NB4 (cell line): ENCODE data around the gene B3GNT2.

ENCODE experiments used
- DNase-seq: peaks from one replicate; pipeline ENCODE4 v3.0.0; 2010; ENCODE audit warnings: low read depth
- H3K4me3 ChIP-seq: one replicate; pipeline ENCODE4 v1.5.1; 2011; ENCODE audit warnings: mild to moderate bottlenecking, low read depth, low read length, moderate library complexity
- MYC ChIP-seq: IDR thresholded peaks from 2 replicates; pipeline ENCODE4 v1.6.1; 2011; ENCODE audit warnings: low read depth, low read length
- POLR2A ChIP-seq: IDR thresholded peaks from 2 replicates; pipeline ENCODE4 v1.6.1; 2011; ENCODE audit warnings: mild to moderate bottlenecking; ENCODE audit not compliant: insufficient read length; ENCODE audit errors: extremely low read depth
- TF ChIP-seq, protein P1 (sequence below): IDR thresholded peaks from one replicate; pipeline ENCODE4 v1.5.1; 2012; ENCODE audit warnings: low read depth, low read length
- TF ChIP-seq, protein P2 (sequence below): IDR thresholded peaks from 2 replicates; pipeline ENCODE4 v1.6.1; 2011; ENCODE audit warnings: low read depth, low read length

The B3GNT2 gene

DNA sequence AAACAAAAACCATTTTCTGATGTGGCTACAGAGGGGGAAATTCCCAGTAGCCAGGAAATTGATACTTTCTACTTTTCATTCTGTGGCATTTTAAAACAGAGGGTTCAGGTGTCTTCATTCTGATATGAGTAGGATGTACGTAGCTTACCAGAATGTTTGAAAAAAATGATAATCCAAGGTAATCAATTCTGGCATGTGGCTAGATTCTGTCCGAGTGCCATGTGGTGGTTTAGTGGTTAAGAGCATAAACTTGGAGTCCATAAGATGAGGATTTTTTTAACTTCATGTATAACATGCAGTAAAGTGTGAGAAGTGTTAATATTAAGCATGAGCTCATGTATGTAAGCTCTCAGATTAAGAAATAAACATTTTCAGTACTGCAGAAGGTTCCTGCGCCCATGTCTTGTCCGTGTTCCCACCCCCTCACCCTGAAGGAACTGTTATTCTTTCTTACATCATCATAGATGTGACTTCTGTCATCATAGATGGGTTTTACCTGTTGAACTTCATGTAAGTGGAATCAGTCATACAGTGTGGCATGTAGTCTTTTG lies 4.5 kb downstream of the B3GNT2 start:
- DNase-seq: no peak
- no peak overlapping the region for H3K4me3 ChIP-seq
- TF ChIP-seq POLR2A: no peak
- no peak for TF ChIP-seq MYC
- TF ChIP-seq, protein P1, sequence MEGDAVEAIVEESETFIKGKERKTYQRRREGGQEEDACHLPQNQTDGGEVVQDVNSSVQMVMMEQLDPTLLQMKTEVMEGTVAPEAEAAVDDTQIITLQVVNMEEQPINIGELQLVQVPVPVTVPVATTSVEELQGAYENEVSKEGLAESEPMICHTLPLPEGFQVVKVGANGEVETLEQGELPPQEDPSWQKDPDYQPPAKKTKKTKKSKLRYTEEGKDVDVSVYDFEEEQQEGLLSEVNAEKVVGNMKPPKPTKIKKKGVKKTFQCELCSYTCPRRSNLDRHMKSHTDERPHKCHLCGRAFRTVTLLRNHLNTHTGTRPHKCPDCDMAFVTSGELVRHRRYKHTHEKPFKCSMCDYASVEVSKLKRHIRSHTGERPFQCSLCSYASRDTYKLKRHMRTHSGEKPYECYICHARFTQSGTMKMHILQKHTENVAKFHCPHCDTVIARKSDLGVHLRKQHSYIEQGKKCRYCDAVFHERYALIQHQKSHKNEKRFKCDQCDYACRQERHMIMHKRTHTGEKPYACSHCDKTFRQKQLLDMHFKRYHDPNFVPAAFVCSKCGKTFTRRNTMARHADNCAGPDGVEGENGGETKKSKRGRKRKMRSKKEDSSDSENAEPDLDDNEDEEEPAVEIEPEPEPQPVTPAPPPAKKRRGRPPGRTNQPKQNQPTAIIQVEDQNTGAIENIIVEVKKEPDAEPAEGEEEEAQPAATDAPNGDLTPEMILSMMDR: no peak
- TF ChIP-seq, protein P2, sequence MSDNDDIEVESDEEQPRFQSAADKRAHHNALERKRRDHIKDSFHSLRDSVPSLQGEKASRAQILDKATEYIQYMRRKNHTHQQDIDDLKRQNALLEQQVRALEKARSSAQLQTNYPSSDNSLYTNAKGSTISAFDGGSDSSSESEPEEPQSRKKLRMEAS: no peak

DNA sequence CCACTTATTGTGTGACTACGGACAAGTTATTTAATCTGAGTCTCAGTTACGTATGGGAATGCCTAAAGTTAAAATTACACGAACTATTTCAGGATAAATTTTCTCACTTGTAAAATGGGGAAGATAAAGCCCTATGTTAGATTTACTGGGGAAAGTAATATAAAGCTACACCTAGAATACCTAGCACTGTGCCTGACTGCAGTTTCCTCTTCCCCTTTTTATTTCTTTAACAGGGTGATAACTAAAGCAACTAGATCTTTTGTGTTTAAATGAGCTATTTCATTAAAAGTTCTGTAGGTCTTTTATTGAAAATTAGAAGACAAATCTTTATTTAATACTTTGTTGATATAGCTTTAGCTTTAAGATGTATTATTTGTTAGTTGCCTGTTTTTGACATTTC lies 5.0 kb downstream of the B3GNT2 start:
- DNase-seq: no peak
- no peak overlapping the region for H3K4me3 ChIP-seq
- TF ChIP-seq POLR2A (no peak), MYC (no peak)
- TF ChIP-seq, protein P2: no peak
- TF ChIP-seq, protein P1: no peak

DNA sequence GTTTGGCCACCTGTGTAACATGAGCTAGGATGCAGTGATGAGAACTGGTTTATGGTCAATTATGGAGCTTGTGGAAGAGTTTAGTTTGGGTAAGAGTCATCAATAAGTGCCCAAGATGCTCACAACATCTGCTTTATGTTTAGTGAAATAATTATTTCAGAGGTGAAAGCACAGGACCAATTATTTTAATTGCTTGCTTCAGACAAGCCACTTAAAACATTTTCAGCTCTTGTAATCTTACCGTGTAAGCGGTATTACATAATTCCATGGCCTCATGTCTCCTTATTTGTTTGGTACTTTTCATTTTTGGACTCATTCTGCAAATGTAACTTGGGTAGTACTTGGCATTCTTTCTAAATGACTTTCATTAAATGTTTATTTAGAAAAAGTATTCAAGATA lies 5.4 kb downstream of the B3GNT2 start:
- DNase-seq: no peak
- no peak for TF ChIP-seq MYC
- no peak for TF ChIP-seq POLR2A
- TF ChIP-seq, protein P1: no peak
- TF ChIP-seq, protein P2: no peak
- no peak overlapping the region for H3K4me3 ChIP-seq

DNA sequence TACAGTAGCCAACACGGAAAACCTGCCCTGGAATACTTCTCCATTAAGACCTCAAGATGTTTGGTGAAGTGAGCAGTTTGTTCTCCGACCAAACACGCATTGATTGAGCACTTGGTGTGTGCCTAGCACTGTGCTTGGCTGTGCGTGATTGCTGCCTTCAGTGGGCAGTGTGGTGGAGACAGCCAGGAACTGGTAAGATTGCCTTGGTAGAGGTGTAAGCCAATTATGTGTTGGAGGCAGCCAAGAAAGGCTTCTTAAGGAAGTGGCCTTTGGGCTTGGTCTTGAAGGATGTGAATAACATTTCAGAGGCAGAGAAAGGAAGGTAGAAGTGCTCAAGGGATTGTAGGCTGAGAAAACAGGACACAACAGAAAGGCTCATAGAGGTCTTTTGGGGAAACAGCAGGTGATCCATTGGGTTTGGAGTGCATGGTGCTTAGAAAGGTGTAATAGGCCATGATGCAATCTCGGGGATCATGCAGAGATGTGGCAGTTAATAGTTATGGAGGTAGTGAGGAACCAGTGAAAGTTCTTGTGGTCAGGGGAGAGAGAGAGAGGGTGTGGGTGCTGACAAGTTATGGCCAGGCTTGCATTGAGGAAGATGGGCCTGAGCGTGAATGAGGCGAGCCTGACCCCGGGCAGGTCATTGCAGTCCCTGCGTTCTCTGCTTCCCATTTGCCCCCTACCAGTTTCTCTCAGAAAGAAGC lies 6.3 kb downstream of the B3GNT2 start:
- peak overlapping the region; percentile 10 for H3K4me3 ChIP-seq
- DNase-seq: peak; percentile 84
- TF ChIP-seq MYC: no peak
- no peak for TF ChIP-seq POLR2A
- TF ChIP-seq, protein P2: no peak
- TF ChIP-seq, protein P1: no peak

DNA sequence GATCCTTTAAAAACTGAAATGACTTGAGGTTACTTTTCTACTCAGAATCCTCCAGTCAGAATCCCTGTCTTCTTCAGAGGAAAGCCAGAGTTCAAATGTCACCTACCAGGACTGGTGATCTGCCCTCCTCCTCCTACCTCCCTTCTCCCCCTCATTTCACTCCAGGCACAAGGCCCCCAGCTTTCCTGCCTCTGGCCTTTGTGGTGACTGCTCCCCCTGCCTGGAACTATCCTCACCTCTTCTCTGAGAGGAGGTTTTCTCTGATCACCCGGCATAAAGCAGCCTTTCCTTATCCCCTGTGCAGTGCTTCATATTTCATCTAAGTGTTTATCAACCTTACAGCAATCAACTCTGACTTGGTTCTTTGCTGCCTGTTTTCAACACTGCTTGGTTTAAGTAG lies 6.8 kb downstream of the B3GNT2 start:
- TF ChIP-seq, protein P2: no peak
- no peak for TF ChIP-seq MYC
- no peak for TF ChIP-seq POLR2A
- TF ChIP-seq, protein P1: no peak
- H3K4me3 ChIP-seq: no peak overlapping the region
- DNase-seq: no peak
